Adipocyte (in vitro differentiated cells): ENCODE results near the gene GFI1.
A peak's percentile ranks its signal among the peaks of the same experiment; 100 is the strongest.

Experiments used
- DNase-seq: peaks from one replicate; pipeline ENCODE4 v3.0.0-alpha.2; 2015; ENCODE audit warnings: low read depth
- H3K27me3 ChIP-seq: replicated peaks from 2 replicates; pipeline ENCODE4 v1.7.0; 2013; ENCODE audit warnings: mild to moderate bottlenecking, low read length, moderate library complexity; ENCODE audit not compliant: control insufficient read depth, insufficient read depth
- H3K36me3 ChIP-seq: 2 replicates; pipeline ENCODE4 v1.7.0; 2013; ENCODE audit warnings: low read length, mild to moderate bottlenecking, moderate library complexity; ENCODE audit not compliant: control insufficient read depth, insufficient read depth, severe bottlenecking
- H3K4me1 ChIP-seq: 2 replicates; pipeline ENCODE4 v1.7.0; 2013; ENCODE audit warnings: mild to moderate bottlenecking, low read length, moderate library complexity; ENCODE audit not compliant: control insufficient read depth, insufficient read depth
- H3K4me3 ChIP-seq: 2 replicates; pipeline ENCODE4 v1.7.0; 2013; ENCODE audit warnings: mild to moderate bottlenecking, low read length, moderate library complexity
- H3K9ac ChIP-seq: 2 replicates; pipeline ENCODE4 v1.7.0; 2013; ENCODE audit warnings: mild to moderate bottlenecking, low read length, moderate library complexity
- H3K9me3 ChIP-seq: 2 replicates; pipeline ENCODE4 v1.7.0; 2013; ENCODE audit warnings: mild to moderate bottlenecking, low read length, moderate library complexity; ENCODE audit not compliant: control insufficient read depth

GFI1 gene

DNA sequence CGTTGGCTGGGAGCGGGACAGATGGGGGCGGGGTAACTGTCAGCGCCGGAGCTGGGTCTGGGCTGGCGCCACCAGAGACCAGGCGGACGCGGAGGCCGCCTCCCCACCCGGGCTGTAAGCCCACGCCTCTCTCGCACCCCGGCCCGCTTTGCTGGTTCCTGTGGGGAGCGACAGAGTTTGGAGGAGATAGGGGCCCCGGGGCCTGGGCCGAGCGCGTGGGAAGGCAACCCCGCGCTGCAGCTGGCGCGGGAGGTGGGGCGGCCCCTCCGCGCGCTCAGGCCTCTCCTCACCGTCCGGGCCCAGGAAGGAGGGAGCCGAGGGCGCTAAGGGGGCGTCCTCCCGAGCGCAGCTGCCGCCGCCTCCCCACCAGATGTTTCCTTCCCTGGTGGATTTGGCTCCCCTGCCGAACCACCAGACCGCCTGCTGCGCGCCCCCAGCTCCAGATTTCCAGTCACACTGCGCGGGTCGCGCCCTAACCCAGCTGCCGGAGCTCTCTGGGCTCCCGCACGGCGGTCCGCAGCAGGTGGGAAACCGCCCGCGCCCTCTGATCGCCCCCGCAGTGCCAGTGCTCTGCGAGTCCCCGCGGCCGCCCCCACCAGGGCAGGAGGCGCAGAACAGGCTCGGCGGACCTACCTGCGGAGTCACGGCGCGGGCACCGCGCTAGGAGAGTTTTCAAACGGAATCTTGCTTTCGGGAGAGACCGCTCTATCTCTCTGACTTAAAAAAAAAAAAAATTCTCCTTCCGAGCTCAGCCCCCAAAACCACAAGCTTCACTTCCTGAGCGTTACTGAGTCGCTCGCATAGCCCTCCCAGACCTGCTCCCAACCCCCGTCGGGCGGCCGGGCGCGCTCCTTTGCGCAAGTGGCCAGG lies 1.1 kb downstream of the GFI1 start:
- Histone ChIP-seq H3K4me3 (peak overlapping the region; percentile 69), H3K9me3 (no peaks in the 10 kb centered on the region), H3K9ac (no peak overlapping the region), H3K27me3 (peaks cover 58% of the 10 kb centered on the region), H3K36me3 (no peaks in the 10 kb centered on the region), H3K4me1 (peaks cover 49% of the 10 kb centered on the region)
- peak; percentile 38 for DNase-seq

DNA sequence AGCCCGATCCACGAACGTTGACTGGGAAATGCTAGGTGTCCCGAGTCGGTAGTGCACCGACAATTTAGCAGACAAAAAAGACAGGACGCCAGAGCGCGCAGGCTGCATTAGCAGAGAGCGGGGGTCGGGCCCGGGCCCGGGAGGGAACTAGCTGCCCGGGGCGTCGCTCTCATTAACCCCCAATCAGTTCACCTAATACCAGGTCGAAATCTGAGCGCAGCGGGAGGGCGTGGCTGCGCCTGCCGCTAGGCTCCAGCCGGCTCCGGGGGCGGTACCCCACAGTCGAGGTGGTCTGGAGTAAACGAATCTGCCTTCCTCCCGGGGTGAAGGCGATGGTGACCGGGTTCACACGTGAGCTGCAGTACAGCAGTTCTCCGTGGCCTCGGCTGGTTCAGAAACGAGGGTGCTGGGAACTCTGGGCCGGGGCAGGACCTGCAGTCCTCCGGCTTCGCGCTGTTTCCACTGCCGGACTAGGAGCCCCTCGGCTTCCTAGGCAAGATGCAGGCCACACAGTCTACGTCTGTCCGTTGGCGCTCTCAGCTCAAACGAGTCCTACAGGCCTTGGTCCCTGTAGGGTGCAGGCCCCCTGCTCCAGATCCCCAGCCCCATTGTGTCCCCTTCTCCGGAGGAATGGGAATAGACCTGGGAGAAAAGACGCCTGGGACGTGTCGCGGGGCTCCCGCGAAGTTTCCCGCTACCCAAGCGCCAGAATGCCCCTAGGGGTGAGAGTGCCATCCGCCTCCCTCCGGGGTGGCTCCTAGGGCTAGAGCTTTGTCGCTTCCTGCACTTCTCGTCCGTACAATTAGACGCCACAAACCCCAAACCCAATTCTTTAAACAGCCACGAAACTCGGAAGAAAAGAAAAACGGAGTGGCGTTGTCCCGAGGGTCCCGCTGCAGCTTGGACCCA lies 2.0 kb downstream of the GFI1 start:
- Histone ChIP-seq H3K36me3 (no peaks in the 10 kb centered on the region), H3K9ac (no peak overlapping the region), H3K9me3 (no peaks in the 10 kb centered on the region), H3K27me3 (peaks cover 63% of the 10 kb centered on the region), H3K4me1 (peaks cover 49% of the 10 kb centered on the region), H3K4me3 (peak overlapping the region; percentile 69)
- DNase-seq = peak; percentile 7

DNA sequence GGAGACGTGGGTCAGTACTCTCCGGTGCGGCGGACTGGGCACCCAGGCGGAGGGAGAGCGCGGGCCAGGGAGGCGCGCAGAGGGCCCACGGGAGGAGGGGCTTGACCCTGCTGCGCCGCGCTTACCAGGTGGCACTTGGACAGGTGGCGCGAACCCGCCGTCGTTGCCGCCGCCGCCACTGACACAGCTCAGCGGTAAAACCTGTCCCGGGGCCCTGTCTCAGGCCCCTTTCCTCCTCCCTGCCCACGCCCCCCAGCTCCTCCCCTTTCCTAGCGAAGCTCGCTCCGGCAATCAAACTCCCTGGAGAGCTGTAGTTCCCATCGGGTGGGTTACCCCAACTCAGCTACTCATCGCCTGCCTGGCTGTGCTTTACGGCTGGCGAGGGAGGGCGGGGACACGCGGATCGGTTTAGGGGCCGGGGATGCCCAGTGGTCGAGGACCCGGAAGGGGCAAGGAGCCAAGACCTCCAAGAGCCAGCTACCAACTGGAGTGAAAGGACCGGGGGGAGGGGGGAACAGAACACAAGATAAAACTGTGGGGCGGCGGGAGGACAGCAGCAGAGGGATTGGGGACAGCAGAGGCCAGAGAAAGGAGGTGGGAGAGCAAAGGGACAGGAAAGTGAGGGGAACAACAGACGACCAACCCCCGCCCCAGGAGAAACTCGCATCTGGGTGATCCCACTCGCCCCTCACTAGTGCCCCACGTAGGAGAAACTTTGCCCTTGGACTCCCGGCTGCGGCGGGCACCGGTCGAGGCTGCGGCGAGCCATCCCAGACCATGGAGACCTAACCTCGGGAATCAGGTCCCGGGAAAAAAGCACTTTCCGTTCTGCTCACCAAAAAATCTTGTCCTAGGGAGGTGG lies 2.9 kb downstream of the GFI1 start:
- Histone ChIP-seq H3K27me3 (peaks cover 70% of the 10 kb centered on the region), H3K4me3 (peak overlapping the region; percentile 69), H3K9me3 (no peaks in the 10 kb centered on the region), H3K9ac (no peak overlapping the region), H3K36me3 (no peaks in the 10 kb centered on the region), H3K4me1 (peaks cover 49% of the 10 kb centered on the region)
- no peak for DNase-seq

DNA sequence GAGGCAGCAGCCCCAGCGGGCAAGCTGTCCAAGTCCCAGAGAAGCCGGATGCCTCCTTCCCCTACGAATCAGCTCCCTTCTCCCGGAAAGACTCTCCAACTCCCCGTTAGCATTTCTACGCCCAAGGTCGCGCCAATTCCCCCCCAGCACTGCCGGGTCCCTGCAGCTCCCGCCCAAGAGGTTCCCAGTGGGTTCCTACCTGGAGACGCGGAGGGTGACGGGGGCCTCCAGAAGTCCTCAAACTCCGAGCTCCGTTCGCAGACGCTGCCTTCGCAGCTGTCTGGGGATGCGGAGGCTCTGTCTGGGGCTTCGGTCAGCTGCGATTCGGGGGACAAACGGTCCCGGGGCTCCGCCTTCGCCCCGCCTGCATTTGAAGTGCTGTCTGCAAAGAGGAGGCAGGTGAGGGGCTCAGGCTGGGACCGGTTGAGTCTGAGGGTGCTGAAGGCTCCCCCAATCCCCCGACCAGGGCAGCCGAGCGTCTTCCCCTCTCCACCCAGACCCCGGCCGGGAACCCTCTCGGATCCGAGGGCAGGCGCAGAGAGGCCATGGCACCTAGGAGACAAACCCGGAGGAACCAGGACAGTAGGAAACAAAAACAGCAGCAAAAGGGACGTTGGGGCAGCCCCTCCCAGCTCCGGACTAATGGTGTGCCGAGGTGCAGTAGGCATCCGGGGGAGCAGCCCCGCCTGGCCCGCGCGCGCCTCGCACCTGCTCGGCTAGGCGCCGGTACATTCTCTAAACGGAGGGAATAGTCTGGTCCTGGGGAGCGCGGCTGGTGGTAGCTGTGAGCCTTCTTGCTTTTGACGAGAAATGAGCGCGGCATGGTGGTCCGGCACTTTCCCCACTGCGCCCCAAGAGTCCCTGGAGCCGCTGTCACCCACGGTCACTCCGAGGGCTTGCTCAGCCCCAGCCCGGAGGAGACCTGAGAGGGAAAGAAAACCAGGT lies 3.8 kb downstream of the GFI1 start:
- H3K9ac ChIP-seq = no peak overlapping the region
- no peaks in the 10 kb centered on the region for H3K36me3 ChIP-seq
- peaks cover 49% of the 10 kb centered on the region for H3K4me1 ChIP-seq
- H3K4me3 ChIP-seq = peak overlapping the region; percentile 57
- peak; percentile 27 for DNase-seq
- H3K27me3 ChIP-seq = peaks cover 78% of the 10 kb centered on the region
- H3K9me3 ChIP-seq = no peaks in the 10 kb centered on the region

DNA sequence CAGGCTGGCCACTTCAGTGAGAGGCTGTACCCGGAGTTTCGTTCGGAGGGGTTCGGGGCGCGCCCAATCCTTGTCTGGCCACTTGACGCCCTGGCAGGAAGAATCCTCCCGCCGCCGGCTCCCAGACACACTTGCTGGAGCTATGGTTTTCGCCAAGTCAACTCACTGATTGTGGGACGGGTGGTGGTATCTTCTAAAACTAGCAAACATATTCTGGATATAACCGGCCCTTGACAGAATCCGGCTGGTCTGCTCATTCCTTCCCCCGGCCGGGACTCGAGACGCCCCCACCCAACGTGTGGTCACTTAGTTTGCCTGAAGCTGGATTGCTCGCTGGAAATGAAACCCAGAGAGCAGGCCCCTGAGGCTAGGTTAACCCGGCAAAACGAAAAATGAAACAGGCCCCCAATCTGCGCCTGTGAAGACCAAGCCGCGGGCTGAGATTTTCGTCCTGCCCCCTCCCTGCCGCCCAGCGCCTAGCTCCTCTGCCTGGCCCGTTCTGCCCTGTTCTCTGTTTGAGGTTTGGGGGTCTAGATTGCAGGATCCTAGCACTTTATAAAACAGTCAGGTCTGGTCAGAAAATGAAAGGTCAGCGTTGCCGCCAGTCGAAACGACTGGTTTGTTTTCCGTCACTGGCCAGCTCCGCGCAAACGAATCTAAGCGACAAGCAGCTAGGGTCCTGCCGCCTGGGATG lies 4.6 kb downstream of the GFI1 start:
- Histone ChIP-seq H3K4me1 (peaks cover 49% of the 10 kb centered on the region), H3K9ac (no peak overlapping the region), H3K9me3 (no peaks in the 10 kb centered on the region), H3K4me3 (peak overlapping the region; percentile 57), H3K27me3 (peaks cover 81% of the 10 kb centered on the region), H3K36me3 (no peaks in the 10 kb centered on the region)
- peak; percentile 25 for DNase-seq

DNA sequence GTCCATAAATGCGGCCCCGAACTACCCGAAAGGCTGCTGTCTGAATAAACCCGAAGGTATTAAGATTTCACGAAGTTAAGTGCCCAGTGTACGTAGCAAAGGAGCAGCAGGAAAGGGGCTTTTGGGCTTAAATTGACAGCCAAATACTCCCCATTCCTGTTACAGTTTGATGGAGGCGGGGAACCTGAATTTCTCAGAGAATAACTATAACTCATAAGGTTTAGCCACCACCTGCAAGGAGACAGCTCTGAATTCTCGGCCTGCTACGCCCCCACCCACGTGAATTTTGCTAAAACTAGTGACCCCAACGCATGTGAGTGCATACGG lies 5.2 kb downstream of the GFI1 start:
- Histone ChIP-seq H3K27me3 (peaks cover 82% of the 10 kb centered on the region), H3K36me3 (no peaks in the 10 kb centered on the region), H3K4me3 (no peak overlapping the region), H3K9me3 (no peaks in the 10 kb centered on the region), H3K9ac (no peak overlapping the region), H3K4me1 (peaks cover 49% of the 10 kb centered on the region)
- no peak for DNase-seq

DNA sequence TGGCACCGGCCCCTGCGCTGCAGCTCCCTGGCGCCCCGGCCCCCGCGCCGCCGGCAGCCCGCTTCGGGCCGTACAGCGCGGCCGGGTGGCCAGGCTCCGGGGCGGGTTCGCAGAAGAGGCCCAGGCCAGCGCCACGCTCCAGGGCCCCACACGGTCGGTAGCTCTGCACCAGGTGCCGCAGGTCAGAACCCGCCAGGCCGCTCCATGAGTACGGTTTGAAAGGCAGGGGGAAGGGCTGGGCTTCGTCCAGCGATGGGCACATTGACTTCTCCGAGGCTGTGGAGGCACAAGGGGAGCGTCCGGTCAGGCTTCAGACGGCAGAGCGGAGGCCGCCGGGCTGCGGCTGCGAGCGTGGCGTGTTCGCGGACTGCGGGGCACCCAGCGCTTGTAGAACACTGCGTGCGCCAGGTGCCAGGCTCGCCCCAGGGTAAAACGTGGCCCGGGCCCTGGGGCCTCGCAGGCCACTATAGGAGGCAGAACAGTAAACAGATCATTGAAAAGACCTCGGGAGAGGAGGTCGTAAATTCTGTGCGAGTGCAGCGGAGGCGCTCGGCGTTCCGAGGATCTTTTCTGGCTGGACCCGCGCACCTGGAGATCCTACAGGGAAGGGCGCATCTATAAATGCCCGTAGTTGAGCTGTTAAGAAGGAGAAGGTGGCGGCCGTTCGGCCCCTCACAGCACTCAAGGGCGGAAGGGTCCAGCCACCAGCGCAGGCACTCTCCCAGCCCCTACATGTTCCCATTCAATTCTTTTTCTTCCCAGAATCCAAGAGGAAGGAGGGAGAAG lies 5.7 kb downstream of the GFI1 start:
- H3K4me1 ChIP-seq = peaks cover 47% of the 10 kb centered on the region
- H3K27me3 ChIP-seq = peaks cover 82% of the 10 kb centered on the region
- H3K36me3 ChIP-seq = no peaks in the 10 kb centered on the region
- no peak overlapping the region for H3K9ac ChIP-seq
- no peak overlapping the region for H3K4me3 ChIP-seq
- DNase-seq = no peak
- no peaks in the 10 kb centered on the region for H3K9me3 ChIP-seq

DNA sequence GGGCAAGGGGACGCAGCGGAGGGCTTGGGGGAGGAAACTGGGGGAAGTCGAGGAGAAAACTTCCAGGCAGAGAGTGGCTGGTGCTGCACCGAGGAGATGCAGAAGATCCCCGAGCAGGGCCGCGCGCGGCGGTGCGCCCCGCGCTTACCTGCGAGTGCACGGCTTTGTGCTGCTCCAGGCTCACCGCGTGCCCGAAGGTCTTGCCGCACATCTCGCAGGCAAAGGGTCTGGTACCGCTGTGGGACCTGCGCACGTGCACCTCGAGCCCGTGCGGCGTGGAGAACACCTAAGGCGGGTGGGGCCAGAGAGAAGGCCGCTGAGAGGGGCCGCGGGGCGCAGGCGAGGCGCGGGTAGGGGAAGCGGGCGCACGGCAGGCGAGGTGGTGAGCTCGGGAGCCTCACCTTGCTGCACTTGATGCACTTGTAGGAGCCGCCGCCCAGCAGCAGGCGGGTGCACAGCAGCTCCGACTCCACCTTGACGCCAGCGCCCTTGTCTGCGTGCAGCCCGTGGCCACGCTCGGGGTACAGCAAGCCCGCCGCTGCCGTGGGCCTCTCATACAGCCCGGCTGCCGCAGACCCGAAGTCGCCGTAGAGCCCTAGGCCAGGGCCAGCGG lies 6.4 kb downstream of the GFI1 start:
- no peaks in the 10 kb centered on the region for H3K36me3 ChIP-seq
- no peak overlapping the region for H3K4me3 ChIP-seq
- peaks cover 40% of the 10 kb centered on the region for H3K4me1 ChIP-seq
- DNase-seq = no peak
- no peaks in the 10 kb centered on the region for H3K9me3 ChIP-seq
- H3K27me3 ChIP-seq = peaks cover 82% of the 10 kb centered on the region
- no peak overlapping the region for H3K9ac ChIP-seq

DNA sequence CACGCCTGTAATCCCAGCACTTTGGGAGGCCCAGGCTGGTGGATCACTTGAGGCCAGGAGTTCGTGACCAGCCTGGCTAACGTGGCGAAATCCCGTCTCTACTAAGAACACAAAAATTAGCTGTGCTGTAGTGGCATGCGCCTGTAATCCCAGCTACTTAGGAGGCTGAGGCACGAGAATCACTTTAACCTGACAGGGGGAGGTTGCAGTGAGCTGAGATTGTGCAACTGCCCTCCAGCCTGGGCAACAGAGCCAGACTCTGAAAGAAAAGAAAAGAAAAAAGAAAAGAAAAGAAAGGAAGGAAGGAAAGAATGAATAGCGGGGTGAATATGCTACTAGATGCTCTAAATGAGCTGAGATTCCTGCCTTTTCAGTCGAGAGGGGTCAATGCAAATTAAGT lies 7.1 kb downstream of the GFI1 start:
- H3K9me3 ChIP-seq = no peaks in the 10 kb centered on the region
- H3K9ac ChIP-seq = no peak overlapping the region
- peaks cover 82% of the 10 kb centered on the region for H3K27me3 ChIP-seq
- H3K4me3 ChIP-seq = no peak overlapping the region
- H3K4me1 ChIP-seq = peaks cover 33% of the 10 kb centered on the region
- DNase-seq = no peak
- no peaks in the 10 kb centered on the region for H3K36me3 ChIP-seq
